Muscle of arm (tissue), 12 donors: Measurements from ENCODE around the gene NADSYN1. TPM values are rescaled to one million over a fixed set of nuclear protein-coding genes. Genes with fewer than 3 reads are reported as not detected.

Source experiments
- DNase-seq: peaks from one replicate; pipeline ENCODE4 v3.0.0-alpha.2; 2013
- polyA plus RNA-seq, 12 donors: library from polyadenylated mRNA; unstranded; fragments of 120-200 nt; gene quantifications; one replicate each; pipeline ENCODE4 v1.2.1, GENCODE V29; 2013; ENCODE audit not compliant: insufficient read length in 12 of 12

Gene NADSYN1
- polyA plus RNA-seq, 12 donors, result 16.0 to 63.6 (median 23.0) TPM; not detected in 1

DNA sequence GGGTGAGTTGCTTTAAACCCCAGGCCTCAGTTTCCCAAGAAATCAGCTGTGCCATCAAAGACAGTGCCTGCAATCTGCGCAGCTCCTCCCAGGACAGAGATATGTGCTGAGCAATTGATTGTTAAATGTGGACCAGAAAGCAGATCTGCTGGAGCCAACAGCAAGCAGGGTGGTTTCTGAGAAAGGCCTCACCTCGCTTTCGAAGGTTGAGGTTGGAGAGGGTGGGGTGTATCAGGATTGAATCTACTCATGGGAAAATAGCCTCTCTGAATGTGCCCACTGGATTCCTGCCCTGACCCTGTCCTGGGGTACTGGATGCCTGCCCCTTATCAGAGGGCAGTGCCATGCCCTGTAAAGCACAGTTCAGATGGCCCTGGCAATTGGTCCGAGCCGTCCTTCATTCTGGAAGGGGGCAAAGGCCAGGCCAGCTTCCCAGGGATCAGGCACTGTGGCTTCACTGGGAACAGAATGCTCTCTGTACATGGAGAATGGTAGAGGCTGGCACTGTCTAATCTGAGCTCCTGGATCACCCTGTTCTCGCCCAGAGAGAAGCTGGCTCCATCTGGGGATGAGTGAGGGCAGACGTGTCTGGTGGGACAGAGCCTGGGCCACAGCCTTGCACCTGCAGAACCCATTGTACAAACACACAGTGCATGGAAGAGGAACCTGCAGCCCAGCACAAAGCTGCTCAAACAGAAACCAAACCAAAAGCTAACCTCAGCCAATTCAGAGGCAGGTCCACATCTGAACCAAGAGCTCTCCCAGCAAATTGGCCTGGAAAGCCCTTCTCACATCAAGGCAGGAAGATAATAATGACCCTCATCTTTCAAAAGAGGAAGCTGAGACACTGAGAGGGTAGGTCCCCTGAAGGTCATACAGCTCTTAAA, 20.0 kb upstream of the NADSYN1 start:
- no peak for DNase-seq

GRCh38 chr11:71433648-71434450, 19.2 kb upstream of the NADSYN1 start:
- no peak for DNase-seq

- no peak for DNase-seq
Measured at GRCh38 chr11:71434576-71435130, 18.4 kb upstream of the NADSYN1 start.

GRCh38 chr11:71435278-71435951, 17.6 kb upstream of the NADSYN1 start:
- no peak for DNase-seq

GRCh38 chr11:71436861-71437260, 16.1 kb upstream of the NADSYN1 start:
- no peak for DNase-seq

DNA sequence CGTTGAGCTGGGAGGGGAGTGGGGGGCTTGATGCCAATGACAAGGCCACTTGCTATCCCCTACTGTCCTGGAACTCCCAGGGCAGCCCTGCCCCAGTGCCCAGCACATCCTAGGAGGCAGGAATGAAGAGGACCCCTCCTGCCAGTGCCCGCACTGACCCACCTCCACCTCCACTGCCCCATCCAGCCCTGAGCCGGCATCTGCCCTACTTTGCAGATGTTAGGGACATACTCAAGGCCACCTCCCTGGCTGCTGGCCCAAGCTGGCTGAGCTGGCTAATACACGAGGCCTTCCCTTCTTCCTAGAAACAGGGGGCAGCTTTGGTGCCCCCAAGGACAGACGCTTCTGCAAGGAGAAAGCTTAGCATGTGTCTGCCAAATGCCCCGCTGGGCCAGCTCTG, 15.6 kb upstream of the NADSYN1 start:
- no peak for DNase-seq

- no peak for DNase-seq
Measured at GRCh38 chr11:71437879-71438278, 15.1 kb upstream of the NADSYN1 start.

- no peak for DNase-seq
Measured at GRCh38 chr11:71438650-71439049, 14.4 kb upstream of the NADSYN1 start.

DNA sequence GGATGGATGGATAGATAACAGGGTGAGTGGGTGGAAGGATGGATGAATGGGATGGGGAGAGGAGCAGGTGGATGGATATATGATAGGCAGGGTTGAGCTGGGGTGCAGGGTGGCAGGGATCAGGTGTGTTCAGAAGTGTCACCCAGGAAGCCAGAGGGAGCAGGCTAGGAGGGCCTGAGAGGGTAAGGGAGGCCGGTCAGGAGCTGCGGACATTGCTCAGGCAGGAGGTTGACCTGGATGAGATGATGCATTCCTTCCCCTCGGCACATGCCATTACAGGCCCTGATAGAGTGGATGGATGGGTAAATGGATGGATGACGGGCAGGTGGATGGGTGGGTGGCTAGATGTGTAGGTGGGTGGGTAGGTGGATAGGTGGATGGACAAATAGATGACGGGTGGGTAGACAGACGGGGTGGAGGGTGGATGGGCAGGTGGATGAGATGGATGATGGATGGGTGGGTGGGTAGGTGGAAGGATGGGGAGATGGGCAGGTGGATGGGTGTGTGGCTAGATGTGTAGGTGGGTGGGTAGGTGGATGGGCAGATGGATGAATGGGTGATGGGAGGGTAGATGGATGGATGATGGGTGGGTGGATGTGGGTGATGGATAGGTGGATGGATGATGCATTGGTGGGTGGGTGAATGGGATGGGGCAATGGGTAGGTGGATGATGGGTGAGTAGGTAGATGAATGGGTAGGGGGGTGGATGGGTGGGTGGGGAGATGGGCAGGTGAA, 12.8 kb upstream of the NADSYN1 start:
- DNase-seq, result no peak

GRCh38 chr11:71441251-71441650, 11.8 kb upstream of the NADSYN1 start:
- no peak for DNase-seq

DNA sequence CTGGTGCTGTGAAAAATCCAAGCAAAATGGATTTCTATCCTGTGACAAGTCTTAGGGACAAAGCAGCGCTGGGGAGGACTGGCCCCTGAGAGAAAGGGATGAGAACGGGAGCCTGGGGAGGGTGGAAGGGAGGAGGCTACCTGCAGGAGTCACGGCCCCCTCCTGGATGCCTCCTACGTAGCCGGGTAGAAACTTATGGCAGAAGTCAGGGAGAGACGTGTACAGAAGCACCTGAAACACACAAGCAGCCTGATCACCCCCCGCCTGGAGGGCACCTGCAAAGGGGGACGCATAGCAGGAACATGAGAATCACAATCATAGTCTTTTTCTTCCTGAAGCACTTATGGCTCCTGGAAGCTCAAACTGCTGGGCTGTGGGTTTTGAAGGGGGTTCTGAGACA, 10.9 kb upstream of the NADSYN1 start:
- no peak for DNase-seq

- DNase-seq, result no peak
Measured at GRCh38 chr11:71442880-71443279, 10.1 kb upstream of the NADSYN1 start.

DNA sequence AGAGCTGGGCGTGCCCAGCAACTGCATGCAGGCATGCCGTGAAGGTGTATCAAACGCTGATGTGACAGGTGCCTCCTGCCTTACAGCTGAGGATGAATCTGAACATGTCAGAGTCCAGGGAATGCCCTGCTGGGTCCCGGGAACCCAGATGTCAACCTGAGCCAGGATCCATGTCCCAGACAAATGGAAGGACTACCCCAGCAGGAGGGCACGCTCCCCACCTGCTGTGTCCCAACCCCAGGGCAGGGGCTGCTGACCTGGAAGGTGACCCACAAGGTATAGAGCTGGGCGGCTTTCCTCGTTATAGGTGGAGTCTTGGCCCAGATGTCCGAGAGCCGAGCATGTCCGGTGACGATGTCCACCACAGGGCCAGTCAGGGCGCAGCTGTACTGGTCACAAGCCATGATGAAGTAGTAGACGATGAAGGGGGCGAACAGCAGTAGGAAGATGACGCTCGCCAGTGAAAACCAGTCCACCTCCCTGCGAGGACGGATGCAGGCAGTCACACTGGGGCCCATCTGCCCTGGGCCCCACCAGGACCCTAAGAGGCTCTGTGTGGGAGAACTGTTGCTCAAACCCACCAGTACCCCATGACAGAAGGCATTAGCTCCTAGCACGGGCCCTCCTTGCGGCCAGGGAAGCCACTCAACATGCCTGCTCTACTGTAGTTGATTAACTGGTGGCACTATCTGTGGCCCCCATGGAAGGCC, 9.1 kb upstream of the NADSYN1 start:
- no peak for DNase-seq

GRCh38 chr11:71444811-71445210, 8.2 kb upstream of the NADSYN1 start:
- DNase-seq, result no peak

GRCh38 chr11:71446150-71446549, 6.9 kb upstream of the NADSYN1 start:
- no peak for DNase-seq

DNA sequence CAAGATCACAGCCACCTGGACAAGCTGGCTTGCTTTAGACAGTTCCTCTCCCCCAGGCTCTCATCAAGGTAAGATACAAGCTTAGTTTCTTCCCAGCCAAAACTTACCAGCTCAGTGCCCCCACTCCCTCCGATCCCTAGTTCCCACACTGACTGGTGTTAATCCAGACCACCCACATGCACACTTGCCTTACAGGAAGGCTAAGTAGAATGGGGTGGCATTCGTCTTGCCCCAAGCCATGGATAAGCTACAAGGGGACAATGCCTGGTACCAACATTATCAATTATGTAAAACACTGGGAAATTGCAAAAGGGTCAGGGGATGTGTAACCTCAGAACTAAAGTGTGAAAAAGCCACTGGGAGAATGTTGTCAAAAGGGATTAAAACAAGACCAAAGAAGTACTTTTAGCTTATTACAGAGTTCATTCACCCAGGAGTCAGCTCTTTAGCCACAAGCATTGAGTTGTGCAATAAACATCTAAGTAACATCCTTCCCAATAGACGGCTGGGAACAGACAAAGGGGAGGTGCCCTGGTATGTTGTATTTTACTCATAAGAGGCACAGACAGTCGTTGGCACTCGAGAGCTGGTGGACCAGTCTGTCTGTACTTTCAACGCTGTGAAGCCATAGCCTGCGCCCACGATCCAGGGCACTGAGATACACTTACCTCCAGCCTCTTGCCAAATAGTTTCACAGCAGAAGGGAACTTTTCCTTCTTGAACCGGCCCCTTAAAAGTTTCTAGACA, 5.9 kb upstream of the NADSYN1 start:
- no peak for DNase-seq

DNA sequence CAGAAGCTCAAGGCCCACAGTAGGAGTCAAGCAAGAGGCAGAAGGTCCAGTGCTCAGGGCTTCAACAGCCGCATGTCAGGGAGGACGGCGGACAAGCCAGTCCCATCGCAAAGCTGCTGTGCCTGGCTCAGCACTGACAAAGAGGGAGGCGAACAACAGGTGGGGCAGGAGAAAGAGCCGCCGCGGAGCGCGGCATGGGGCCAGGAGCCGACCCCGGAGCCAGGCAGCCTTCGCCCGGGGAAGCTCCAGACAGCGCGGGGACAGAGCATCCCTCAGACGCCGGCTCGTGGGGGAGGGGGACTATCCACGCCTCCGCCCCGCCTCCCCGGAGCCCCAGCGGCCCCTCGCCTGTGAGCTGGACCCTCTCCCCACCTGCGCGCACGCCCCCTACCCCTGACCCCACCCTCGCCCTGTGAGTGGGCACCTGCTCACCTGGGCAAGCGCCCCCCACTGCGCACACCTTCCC, 5.2 kb upstream of the NADSYN1 start:
- DNase-seq, result peak; percentile 25

- DNase-seq, result peak; percentile 92
Measured at GRCh38 chr11:71448257-71449171, 4.5 kb upstream of the NADSYN1 start, which contains the start of gene DHCR7. Gene DHCR7 (minus strand): TSS chr11:71448393. CDS start chr11:71444952, 3,441 bp downstream.

DNA sequence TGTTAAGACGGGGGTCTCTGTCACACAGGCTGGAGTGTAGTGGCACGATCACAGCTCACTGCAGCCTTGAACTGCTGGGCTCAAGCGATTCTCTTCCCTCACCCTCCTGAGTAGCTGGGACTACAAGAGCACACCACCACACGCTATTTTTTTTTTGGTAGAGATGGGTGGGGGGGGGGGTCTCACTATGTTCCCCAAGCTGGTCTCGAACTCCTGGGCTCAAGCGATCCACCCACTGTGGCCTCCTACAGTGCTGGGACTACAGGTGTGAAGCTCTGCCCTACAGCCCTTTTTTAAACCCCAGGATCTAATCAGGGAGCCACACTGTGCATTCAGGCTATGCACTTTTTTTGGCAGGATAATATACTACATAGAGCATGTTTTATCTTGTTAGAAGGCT, 3.4 kb upstream of the NADSYN1 start:
- no peak for DNase-seq
